CD4-positive, alpha-beta T cell treated with Interleukin-15 for 1 hour (primary cell): Measurements from ENCODE around the gene ZNF665.
"Not testable (repeated sequence)": the region's sequence is repeated elsewhere in the genome, so short reads cannot be mapped to it uniquely, and the experiment has no call there.

ENCODE experiments used
- DNase-seq: peaks from one replicate; pipeline ENCODE4 v3.0.0-alpha.2; 2020

ZNF665 gene

GRCh38 chr19:53156850-53157249 lies 36.3 kb downstream of the ZNF665 start:
- DNase-seq: no peak

GRCh38 chr19:53147645-53148044 lies 45.5 kb downstream of the ZNF665 start:
- DNase-seq: no peak

- no peak for DNase-seq
Observed at GRCh38 chr19:53140351-53140750, 52.8 kb downstream of the ZNF665 start.

GRCh38 chr19:53136432-53136831 lies 56.7 kb downstream of the ZNF665 start:
- DNase-seq: no peak

GRCh38 chr19:53132141-53132991 lies 60.8 kb downstream of the ZNF665 start, which contains the start of gene ZNF415:
ZNF415 (minus strand) TSS chr19:53132910; CDS start chr19:53122676, 10,234 bp downstream.
- DNase-seq: peak; percentile 68

GRCh38 chr19:53131727-53132126 lies 61.4 kb downstream of the ZNF665 start:
- no peak for DNase-seq

GRCh38 chr19:53131085-53131590 lies 62.0 kb downstream of the ZNF665 start:
- no peak for DNase-seq

- no peak for DNase-seq
Observed at GRCh38 chr19:53130506-53130905, 62.7 kb downstream of the ZNF665 start.

GRCh38 chr19:53126733-53127526 lies 66.2 kb downstream of the ZNF665 start:
- DNase-seq: not testable (repeated sequence)

GRCh38 chr19:53123400-53123799 lies 69.8 kb downstream of the ZNF665 start:
- no peak for DNase-seq
